Measurements from ENCODE around the gene KRTAP16-1. TPM values are rescaled to one million over a fixed set of nuclear protein-coding genes. Genes with fewer than 3 reads are reported as not detected.
"Not testable (repeated sequence)": the region's sequence is repeated elsewhere in the genome, so short reads cannot be mapped to it uniquely, and the experiment has no call there.

The KRTAP16-1 gene
- total RNA-seq, 4 donors from 2014 or later = not detected

GRCh38 chr17:41284043-41284442 is 25.1 kb downstream of the KRTAP16-1 start:
- no peak for TF ChIP-seq POLR2A (IDR thresholded peaks at IDR 0.05)
- no peak for TF ChIP-seq CTCF (IDR thresholded peaks at IDR 0.05)
- Histone ChIP-seq H3K27ac (no peak overlapping the region), H3K4me1 (no peaks in the 10 kb centered on the region), H3K27me3 (no peaks in the 10 kb centered on the region), H3K36me3 (no peaks in the 10 kb centered on the region), H3K4me3 (no peak overlapping the region), H3K9me3 (no peaks in the 10 kb centered on the region)
- DNase-seq = no peak
- intact Hi-C loops (cut with DNase I; ENCODE audit: low total_unique reads) = no loop called here

DNA sequence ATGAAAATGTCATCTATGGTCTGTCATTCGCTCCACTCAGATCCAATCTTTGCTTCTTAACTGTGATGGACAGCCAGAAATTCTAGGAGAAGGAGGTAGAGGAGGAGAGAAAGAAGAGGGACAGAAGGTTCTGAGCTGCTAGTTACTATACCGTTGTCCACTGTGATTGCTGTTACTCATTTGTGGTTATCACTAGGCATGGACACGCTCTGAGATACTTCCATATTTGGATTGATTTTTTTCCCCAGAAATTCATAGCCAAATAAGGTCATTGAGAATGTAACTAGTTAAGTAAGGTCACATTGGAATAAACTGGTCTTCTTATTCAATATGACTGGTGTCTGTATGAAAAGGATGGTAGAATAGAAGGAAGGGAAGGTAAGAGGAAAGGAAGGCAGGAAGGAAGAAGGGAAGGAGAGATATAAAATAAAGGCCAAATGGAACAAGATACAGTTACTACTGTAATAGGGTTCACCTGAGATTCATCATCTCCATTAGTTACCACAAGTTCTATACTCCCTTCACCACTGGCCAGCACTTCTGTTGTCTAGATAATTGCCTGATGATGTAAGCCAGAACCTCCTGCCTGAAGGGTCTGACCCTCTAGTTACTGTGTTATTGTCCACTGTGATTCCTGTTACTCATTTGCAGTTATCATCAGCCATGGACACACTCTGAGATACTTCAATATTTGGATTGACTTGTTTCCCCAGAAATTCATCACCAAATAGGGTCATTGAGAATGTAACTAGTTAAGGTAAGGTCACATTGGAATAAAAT is 30.7 kb downstream of the KRTAP16-1 start:
- no peak for TF ChIP-seq POLR2A (IDR thresholded peaks at IDR 0.05)
- no peak for TF ChIP-seq CTCF (IDR thresholded peaks at IDR 0.05)
- intact Hi-C loops (cut with DNase I; ENCODE audit: low total_unique reads) = no loop called here

DNA sequence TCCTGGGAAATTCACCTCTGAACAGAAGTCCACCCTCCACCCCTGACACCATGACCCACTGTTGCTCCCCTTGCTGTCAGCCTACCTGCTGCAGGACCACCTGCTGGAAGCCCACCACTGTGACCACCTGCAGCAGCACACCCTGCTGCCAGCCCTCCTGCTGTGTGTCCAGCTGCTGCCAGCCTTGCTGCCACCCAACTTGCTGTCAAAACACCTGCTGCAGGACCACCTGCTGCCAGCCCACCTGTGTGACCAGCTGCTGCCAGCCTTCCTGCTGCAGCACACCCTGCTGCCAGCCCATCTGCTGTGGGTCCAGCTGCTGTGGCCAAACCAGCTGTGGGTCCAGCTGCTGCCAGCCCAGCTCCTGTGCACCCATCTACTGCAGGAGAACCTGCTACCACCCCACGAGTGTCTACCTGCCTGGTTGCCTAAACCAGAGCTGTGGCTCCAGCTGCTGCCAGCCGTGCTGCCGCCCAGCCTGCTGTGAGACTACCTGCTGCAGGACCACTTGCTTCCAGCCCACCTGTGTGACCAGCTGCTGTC is 33.4 kb downstream of the KRTAP16-1 start, which contains the start of gene KRTAP9-7:
Gene KRTAP9-7, plus strand, starts transcription at position 51 of the 543 bp plus-strand sequence. Its CDS starts 0 bp downstream, at position 51.
- H3K9me3 ChIP-seq; H3K4me1 ChIP-seq; intact Hi-C loops (cut with DNase I; ENCODE audit: low total_unique reads); H3K27ac ChIP-seq; H3K36me3 ChIP-seq; H3K27me3 ChIP-seq; DNase-seq; H3K4me3 ChIP-seq: not testable (repeated sequence)

More for the DNA sequence above, 30.7 kb downstream of the KRTAP16-1 start:
- H3K9me3 ChIP-seq = no peaks in the 10 kb centered on the region
- no peak overlapping the region for H3K4me3 ChIP-seq
- H3K27me3 ChIP-seq = no peaks in the 10 kb centered on the region
- H3K36me3 ChIP-seq = no peaks in the 10 kb centered on the region
- no peak for DNase-seq
- H3K27ac ChIP-seq = no peak overlapping the region
- H3K4me1 ChIP-seq = no peaks in the 10 kb centered on the region

DNA sequence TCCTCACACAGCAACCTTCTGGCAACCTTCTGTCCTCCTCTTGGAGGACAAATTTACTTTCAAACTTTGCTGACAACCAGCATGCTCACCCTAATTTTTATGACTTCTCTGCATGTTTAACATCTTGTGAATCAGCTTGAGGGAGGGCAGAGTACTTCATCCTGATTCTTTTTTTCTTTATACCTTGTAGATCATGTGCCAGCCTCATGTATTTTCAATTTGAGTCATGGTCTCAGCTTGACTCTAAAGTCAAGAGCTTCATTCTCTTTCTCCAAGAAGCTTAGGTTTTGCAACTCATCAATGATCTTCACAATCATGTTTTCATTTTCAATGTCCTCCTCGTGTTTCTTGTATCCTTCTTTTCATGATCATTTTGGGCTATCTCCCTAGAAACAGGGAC is 37.3 kb downstream of the KRTAP16-1 start:
- no peaks in the 10 kb centered on the region for H3K27me3 ChIP-seq
- H3K9me3 ChIP-seq = no peaks in the 10 kb centered on the region
- no peak overlapping the region for H3K4me3 ChIP-seq
- H3K36me3 ChIP-seq = no peaks in the 10 kb centered on the region
- TF ChIP-seq POLR2A (IDR thresholded peaks at IDR 0.05) = no peak
- TF ChIP-seq CTCF (IDR thresholded peaks at IDR 0.05) = no peak
- H3K4me1 ChIP-seq = no peaks in the 10 kb centered on the region
- intact Hi-C loops (cut with DNase I; ENCODE audit: low total_unique reads) = no loop called here
- H3K27ac ChIP-seq = no peak overlapping the region
- DNase-seq = no peak

- H3K36me3 ChIP-seq; intact Hi-C loops (cut with DNase I; ENCODE audit: low total_unique reads): not testable (repeated sequence)
Measured at GRCh38 chr17:41271323-41271722, 37.8 kb downstream of the KRTAP16-1 start.

GRCh38 chr17:41267711-41268110 is 41.4 kb downstream of the KRTAP16-1 start:
- H3K4me3 ChIP-seq = no peak overlapping the region
- H3K27me3 ChIP-seq = no peaks in the 10 kb centered on the region
- H3K4me1 ChIP-seq = no peaks in the 10 kb centered on the region
- H3K27ac ChIP-seq = no peak overlapping the region
- intact Hi-C loops (cut with DNase I; ENCODE audit: low total_unique reads) = no loop called here
- no peak for DNase-seq
- H3K9me3 ChIP-seq = no peaks in the 10 kb centered on the region
- TF ChIP-seq CTCF (IDR thresholded peaks at IDR 0.05) (no peak), POLR2A (IDR thresholded peaks at IDR 0.05) (no peak)
- no peaks in the 10 kb centered on the region for H3K36me3 ChIP-seq

More at GRCh38 chr17:41271323-41271722, 37.8 kb downstream of the KRTAP16-1 start:
- H3K4me3 ChIP-seq, DNase-seq, H3K27ac ChIP-seq, H3K4me1 ChIP-seq, H3K9me3 ChIP-seq, H3K27me3 ChIP-seq: not testable (repeated sequence)

All from uterus (tissue), 4 donors.